CD4-positive, alpha-beta T cell treated with Interleukin-15 for 4 hours (primary cell): Measurements from ENCODE around the gene MRPL41.
"Not testable (repeated sequence)": the region's sequence is repeated elsewhere in the genome, so short reads cannot be mapped to it uniquely, and the experiment has no call there.

Experiments used
- DNase-seq: peaks from one replicate; pipeline ENCODE4 v3.0.0-alpha.2; 2020; ENCODE audit warnings: low spot score

Gene MRPL41

GRCh38 chr9:137583957-137584356 is 32.3 kb downstream of the MRPL41 start:
- DNase-seq: no peak

GRCh38 chr9:137586854-137587253 is 35.2 kb downstream of the MRPL41 start:
- DNase-seq: no peak

- DNase-seq: no peak
Measured at GRCh38 chr9:137588311-137588710, 36.6 kb downstream of the MRPL41 start.

GRCh38 chr9:137588891-137589290 is 37.2 kb downstream of the MRPL41 start:
- DNase-seq: no peak

- DNase-seq: no peak
Measured at GRCh38 chr9:137589441-137590122, 37.9 kb downstream of the MRPL41 start.

GRCh38 chr9:137590123-137590468 is 38.4 kb downstream of the MRPL41 start:
- DNase-seq: no peak

GRCh38 chr9:137590469-137591383 is 39.0 kb downstream of the MRPL41 start, which contains the start of gene ZMYND19:
ZMYND19 (minus strand) TSS chr9:137590512; CDS start chr9:137590263, 249 bp downstream.
- DNase-seq: peak; percentile 90

GRCh38 chr9:137592767-137593166 is 41.1 kb downstream of the MRPL41 start:
- DNase-seq: no peak

GRCh38 chr9:137593176-137593575 is 41.5 kb downstream of the MRPL41 start:
- no peak for DNase-seq

GRCh38 chr9:137596577-137596976 is 44.9 kb downstream of the MRPL41 start:
- not testable (repeated sequence) for DNase-seq

GRCh38 chr9:137598943-137599342 is 47.3 kb downstream of the MRPL41 start:
- no peak for DNase-seq
